Ascending aorta (tissue), 2 donors: ENCODE measurements around the gene TMEM131L. TPM values are rescaled to one million over a fixed set of nuclear protein-coding genes. Genes with fewer than 3 reads are reported as not detected.

Experiments used
- DNase-seq, 2 donors: peaks; one replicate each; pipeline ENCODE4 v3.0.0-alpha.2; 2019; ENCODE audit warnings: low spot score in 2 of 2
- H3K27ac ChIP-seq, 2 donors: fragments of 200-600 bp; sonication (generic); one replicate each; pipeline ENCODE4 v1.5.1; 2016 to 2017; ENCODE audit warnings: mild to moderate bottlenecking in 1 of 2
- H3K27me3 ChIP-seq: fragments of 200-600 bp; sonication (generic); one replicate; pipeline ENCODE4 v1.5.1; 2017
- H3K36me3 ChIP-seq, 2 donors: fragments of 200-600 bp; sonication (generic); one replicate each; pipeline ENCODE4 v1.5.1; 2016
- H3K4me1 ChIP-seq, 2 donors: fragments of 200-600 bp; sonication (generic); one replicate each; pipeline ENCODE4 v1.5.1; 2016 to 2017; ENCODE audit warnings: mild to moderate bottlenecking in 1 of 2
- H3K4me3 ChIP-seq, 2 donors: fragments of 200-600 bp; sonication (generic); one replicate each; pipeline ENCODE4 v1.5.1; 2016 to 2017; ENCODE audit warnings: mild to moderate bottlenecking in 1 of 2
- H3K9me3 ChIP-seq, 2 donors: fragments of 200-600 bp; sonication (generic); one replicate each; pipeline ENCODE4 v1.5.1; 2016
- CTCF ChIP-seq, 3 experiments: fragments of 200-600 bp in 2 of 3; fragments of 450-650 bp in 1 of 3; sonication (generic) in 2 of 3; IDR thresholded peaks; one replicate each; pipeline ENCODE4 v1.5.1; 2016 to 2019; ENCODE audit warnings: antibody characterized with exemption in 3 of 3, mild to moderate bottlenecking in 1 of 3, moderate library complexity in 1 of 3
- intact Hi-C: fragments of 100-400 bp; cut with DNase I; formaldehyde crosslinking; loops from one replicate; pipeline ENCODE4 v1.15.1; 2023
- total RNA-seq: library from RNA; depleted of rRNA; stranded (reverse); fragments of >200 nt; gene quantifications from one replicate; pipeline ENCODE4 v1.1.0, GENCODE V29; 2016

The TMEM131L gene
- total RNA-seq, 1 donor from 2014 or later, result 6.9 TPM

- Histone ChIP-seq H3K36me3 (peaks cover 20 to 51% of the 10 kb centered on the region in 2 donors), H3K4me3 (no peak overlapping the region), H3K27me3 (no peaks in the 10 kb centered on the region), H3K27ac (no peak overlapping the region), H3K9me3 (no peaks in the 10 kb centered on the region), H3K4me1 (no peaks in the 10 kb centered on the region)
- intact Hi-C loops, result no loop called here
- no peak for DNase-seq
- no peak for TF ChIP-seq CTCF (IDR thresholded peaks at IDR 0.05)
These were observed 169.7 kb downstream of the TMEM131L start for GRCh38 chr4:153635846-153636245.

- intact Hi-C loops, result no loop called here
- no peak for DNase-seq
- Histone ChIP-seq H3K9me3 (no peaks in the 10 kb centered on the region), H3K27ac (no peak overlapping the region), H3K4me1 (no peaks in the 10 kb centered on the region), H3K4me3 (no peak overlapping the region), H3K36me3 (peaks cover 14 to 40% of the 10 kb centered on the region in 2 donors), H3K27me3 (no peaks in the 10 kb centered on the region)
- TF ChIP-seq CTCF (IDR thresholded peaks at IDR 0.05), result no peak
These were observed 171.0 kb downstream of the TMEM131L start for GRCh38 chr4:153637201-153637600.

- no peak overlapping the region for H3K4me3 ChIP-seq
- H3K4me1 ChIP-seq, result no peaks in the 10 kb centered on the region
- intact Hi-C loops, result no loop called here
- H3K36me3 ChIP-seq, result peaks cover 14 to 34% of the 10 kb centered on the region in 2 donors
- DNase-seq, result no peak
- TF ChIP-seq CTCF (IDR thresholded peaks at IDR 0.05), result no peak
- no peaks in the 10 kb centered on the region for H3K27me3 ChIP-seq
- H3K9me3 ChIP-seq, result no peaks in the 10 kb centered on the region
- H3K27ac ChIP-seq, result no peak overlapping the region
These were observed 171.9 kb downstream of the TMEM131L start for GRCh38 chr4:153638011-153638410.

- TF ChIP-seq CTCF (IDR thresholded peaks at IDR 0.05), result no peak
- H3K4me3 ChIP-seq, result no peak overlapping the region
- no peak for DNase-seq
- no peak overlapping the region for H3K27ac ChIP-seq
- intact Hi-C loops, result no loop called here
- H3K9me3 ChIP-seq, result no peaks in the 10 kb centered on the region
- H3K27me3 ChIP-seq, result no peaks in the 10 kb centered on the region
- H3K4me1 ChIP-seq, result no peaks in the 10 kb centered on the region
- peaks cover 14 to 28% of the 10 kb centered on the region in 2 donors for H3K36me3 ChIP-seq
These were observed 172.8 kb downstream of the TMEM131L start for GRCh38 chr4:153638999-153639398.

GRCh38 chr4:153639833-153640802, 174.0 kb downstream of the TMEM131L start:
- H3K27ac ChIP-seq, result no peak overlapping the region
- H3K36me3 ChIP-seq, result peaks cover 14 to 22% of the 10 kb centered on the region in 2 donors
- intact Hi-C loops, result loop anchor here (5.0 kb wide), 1 partner anchor 298 kb away; the partner anchor contains the start of gene MND1
- no peaks in the 10 kb centered on the region for H3K27me3 ChIP-seq
- H3K4me1 ChIP-seq, result no peaks in the 10 kb centered on the region
- DNase-seq, result no peak
- H3K4me3 ChIP-seq, result no peak overlapping the region
- peaks cover 0 to 2% of the 10 kb centered on the region in 2 donors for H3K9me3 ChIP-seq
- no peak for TF ChIP-seq CTCF (IDR thresholded peaks at IDR 0.05)
